ENCODE results near the gene SLC44A3.

Gene SLC44A3

DNA sequence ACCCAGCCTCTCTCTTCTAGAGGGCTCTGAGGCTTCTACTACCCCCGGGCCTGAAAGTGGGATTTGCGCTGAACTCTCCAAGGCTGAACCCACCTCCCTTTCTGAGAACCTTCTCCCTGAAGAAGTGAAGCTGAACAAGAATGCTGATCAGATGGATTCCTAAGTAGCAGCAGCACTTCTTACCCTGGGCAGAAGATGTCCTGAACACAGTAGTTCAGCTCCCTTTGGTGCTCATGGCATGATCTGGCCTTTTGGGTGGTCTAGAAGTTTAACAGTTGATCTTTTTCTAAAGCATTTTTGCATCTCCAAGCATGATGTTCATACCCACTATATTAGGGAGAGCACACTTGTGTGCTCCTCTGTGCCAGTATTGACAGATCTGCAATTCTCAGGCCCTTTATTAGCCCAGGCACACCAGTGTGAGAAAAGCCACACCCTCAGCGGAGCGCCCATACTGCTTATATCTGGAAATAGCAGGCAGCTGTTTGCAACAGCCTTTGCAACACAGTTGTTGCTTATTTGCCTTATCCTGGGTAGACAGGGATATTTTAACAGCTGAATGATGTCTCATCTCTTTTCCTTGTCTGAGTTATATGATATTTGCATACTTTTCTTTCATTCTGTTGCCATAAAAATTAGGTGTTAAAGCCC, 72.6 kb downstream of the SLC44A3 start:
- TF ChIP-seq, protein P1, sequence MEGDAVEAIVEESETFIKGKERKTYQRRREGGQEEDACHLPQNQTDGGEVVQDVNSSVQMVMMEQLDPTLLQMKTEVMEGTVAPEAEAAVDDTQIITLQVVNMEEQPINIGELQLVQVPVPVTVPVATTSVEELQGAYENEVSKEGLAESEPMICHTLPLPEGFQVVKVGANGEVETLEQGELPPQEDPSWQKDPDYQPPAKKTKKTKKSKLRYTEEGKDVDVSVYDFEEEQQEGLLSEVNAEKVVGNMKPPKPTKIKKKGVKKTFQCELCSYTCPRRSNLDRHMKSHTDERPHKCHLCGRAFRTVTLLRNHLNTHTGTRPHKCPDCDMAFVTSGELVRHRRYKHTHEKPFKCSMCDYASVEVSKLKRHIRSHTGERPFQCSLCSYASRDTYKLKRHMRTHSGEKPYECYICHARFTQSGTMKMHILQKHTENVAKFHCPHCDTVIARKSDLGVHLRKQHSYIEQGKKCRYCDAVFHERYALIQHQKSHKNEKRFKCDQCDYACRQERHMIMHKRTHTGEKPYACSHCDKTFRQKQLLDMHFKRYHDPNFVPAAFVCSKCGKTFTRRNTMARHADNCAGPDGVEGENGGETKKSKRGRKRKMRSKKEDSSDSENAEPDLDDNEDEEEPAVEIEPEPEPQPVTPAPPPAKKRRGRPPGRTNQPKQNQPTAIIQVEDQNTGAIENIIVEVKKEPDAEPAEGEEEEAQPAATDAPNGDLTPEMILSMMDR (IDR thresholded peaks at IDR 0.05; ENCODE audit: low read length) = no peak
- TF ChIP-seq EZH2 (optimal IDR thresholded peaks at IDR 0.05; ENCODE audit: low read depth, low read length) (no peak), EZH2phosphoT487 (IDR thresholded peaks at IDR 0.05; ENCODE audit: low read length) (no peak)
- no peak for DNase-seq
- Histone ChIP-seq H2AFZ (ENCODE audit: low read length) (no peak overlapping the region), H3K9ac (ENCODE audit: low read length) (no peak overlapping the region), H3F3A (ENCODE audit: insufficient read depth, low read length) (no peaks in the 10 kb centered on the region), H3K4me2 (ENCODE audit: low read depth, low read length) (no peak overlapping the region), H3K4me1 (ENCODE audit: low read length) (no peaks in the 10 kb centered on the region), H3K4me3 (ENCODE audit: low read length) (no peak overlapping the region), H3K9me3 (replicated peaks; ENCODE audit: insufficient read depth, low read length) (no peaks in the 10 kb centered on the region), H3K79me2 (ENCODE audit: low read length) (no peaks in the 10 kb centered on the region), H3K27ac (ENCODE audit: low read length) (no peak overlapping the region), H3K9me2 (replicated peaks; ENCODE audit: insufficient read depth, low read length) (no peaks in the 10 kb centered on the region), H3K27me3 (replicated peaks; ENCODE audit: insufficient read depth, low read length) (no peaks in the 10 kb centered on the region), H4K20me1 (ENCODE audit: insufficient read depth, low read length) (no peaks in the 10 kb centered on the region), H3K36me3 (replicated peaks; ENCODE audit: insufficient read depth, low read length) (no peaks in the 10 kb centered on the region)

DNA sequence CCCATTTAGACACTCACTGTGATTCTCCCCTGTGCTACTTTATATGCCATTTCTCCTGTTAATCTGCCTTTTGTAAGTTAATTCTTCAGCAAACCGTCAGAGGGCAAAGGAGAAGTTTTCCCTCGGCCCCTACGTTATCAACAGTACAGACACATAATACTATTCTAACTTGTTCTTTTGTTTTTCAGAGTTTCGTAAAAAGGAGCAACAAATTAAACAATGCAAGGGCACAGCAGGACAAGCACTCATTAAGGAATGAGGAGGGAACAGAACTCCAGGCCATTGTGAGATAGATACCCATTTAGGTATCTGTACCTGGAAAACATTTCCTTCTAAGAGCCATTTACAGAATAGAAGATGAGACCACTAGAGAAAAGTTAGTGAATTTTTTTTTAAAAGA, 74.5 kb downstream of the SLC44A3 start:
- H3K4me2 ChIP-seq (ENCODE audit: low read depth, low read length) = no peak overlapping the region
- no peak for TF ChIP-seq EZH2phosphoT487 (IDR thresholded peaks at IDR 0.05; ENCODE audit: low read length)
- no peak for TF ChIP-seq EZH2 (optimal IDR thresholded peaks at IDR 0.05; ENCODE audit: low read depth, low read length)
- TF ChIP-seq, protein P1 (IDR thresholded peaks at IDR 0.05; ENCODE audit: low read length) = no peak
- no peaks in the 10 kb centered on the region for H3K4me1 ChIP-seq (ENCODE audit: low read length)
- H3K27me3 ChIP-seq (replicated peaks; ENCODE audit: insufficient read depth, low read length) = no peaks in the 10 kb centered on the region
- H4K20me1 ChIP-seq (ENCODE audit: insufficient read depth, low read length) = no peaks in the 10 kb centered on the region
- H3K9me3 ChIP-seq (replicated peaks; ENCODE audit: insufficient read depth, low read length) = no peaks in the 10 kb centered on the region
- no peak overlapping the region for H3K27ac ChIP-seq (ENCODE audit: low read length)
- H3K9me2 ChIP-seq (replicated peaks; ENCODE audit: insufficient read depth, low read length) = no peaks in the 10 kb centered on the region
- no peaks in the 10 kb centered on the region for H3K36me3 ChIP-seq (replicated peaks; ENCODE audit: insufficient read depth, low read length)
- H3K4me3 ChIP-seq (ENCODE audit: low read length) = no peak overlapping the region
- H3K9ac ChIP-seq (ENCODE audit: low read length) = no peak overlapping the region
- no peaks in the 10 kb centered on the region for H3F3A ChIP-seq (ENCODE audit: insufficient read depth, low read length)
- DNase-seq = no peak
- H3K79me2 ChIP-seq (ENCODE audit: low read length) = no peaks in the 10 kb centered on the region
- H2AFZ ChIP-seq (ENCODE audit: low read length) = no peak overlapping the region

DNA sequence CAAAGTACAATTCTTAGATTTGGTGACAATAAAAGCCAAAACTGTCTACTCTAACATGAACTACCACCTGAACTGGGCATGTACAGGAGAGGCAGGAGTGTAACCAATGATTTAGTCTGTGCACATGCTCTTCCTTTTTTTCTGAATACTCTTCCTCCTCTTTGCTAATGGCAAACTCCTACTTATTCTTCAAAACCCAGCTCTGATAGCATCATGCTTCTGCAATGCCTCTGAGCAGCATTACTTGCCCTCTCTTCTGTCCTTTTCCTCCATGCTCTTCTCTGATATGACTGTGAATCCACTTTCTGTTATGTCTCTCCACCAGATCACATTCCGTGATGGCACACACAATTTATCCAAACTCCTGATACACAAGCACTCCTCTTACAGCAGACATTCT, 75.4 kb downstream of the SLC44A3 start:
- no peaks in the 10 kb centered on the region for H3F3A ChIP-seq (ENCODE audit: insufficient read depth, low read length)
- H3K79me2 ChIP-seq (ENCODE audit: low read length) = no peaks in the 10 kb centered on the region
- no peaks in the 10 kb centered on the region for H3K4me1 ChIP-seq (ENCODE audit: low read length)
- H3K9me3 ChIP-seq (replicated peaks; ENCODE audit: insufficient read depth, low read length) = no peaks in the 10 kb centered on the region
- TF ChIP-seq EZH2phosphoT487 (IDR thresholded peaks at IDR 0.05; ENCODE audit: low read length) = no peak
- TF ChIP-seq, protein P1 (IDR thresholded peaks at IDR 0.05; ENCODE audit: low read length) = no peak
- H3K27ac ChIP-seq (ENCODE audit: low read length) = no peak overlapping the region
- no peaks in the 10 kb centered on the region for H3K36me3 ChIP-seq (replicated peaks; ENCODE audit: insufficient read depth, low read length)
- no peaks in the 10 kb centered on the region for H3K27me3 ChIP-seq (replicated peaks; ENCODE audit: insufficient read depth, low read length)
- no peak overlapping the region for H3K4me3 ChIP-seq (ENCODE audit: low read length)
- H4K20me1 ChIP-seq (ENCODE audit: insufficient read depth, low read length) = no peaks in the 10 kb centered on the region
- no peak overlapping the region for H3K9ac ChIP-seq (ENCODE audit: low read length)
- DNase-seq = no peak
- H3K9me2 ChIP-seq (replicated peaks; ENCODE audit: insufficient read depth, low read length) = no peaks in the 10 kb centered on the region
- H3K4me2 ChIP-seq (ENCODE audit: low read depth, low read length) = no peak overlapping the region
- no peak overlapping the region for H2AFZ ChIP-seq (ENCODE audit: low read length)
